Measurements from ENCODE around the gene GABARAP. TPM values are rescaled to one million over a fixed set of nuclear protein-coding genes. Genes with fewer than 3 reads are reported as not detected.

Gene GABARAP
- total and polyA plus RNA-seq, 2 of the 13 experiments (the other 11 are each of a cell fraction or from before 2014, with no cell fraction given), result 161 to 310 TPM

- no peaks in the 10 kb centered on the region for H3K9me3 ChIP-seq (ENCODE audit: low read length)
- CTCF ChIA-PET (ENCODE audit: low intra/inter-chr PET ratio, low total read pairs), result no interaction called here
- TF ChIP-seq DMTF1 (CRISPR knock-in tag; IDR thresholded peaks at IDR 0.05) (no peak), ARID5B (CRISPR knock-in tag; IDR thresholded peaks at IDR 0.05) (0 out of 2 replicates have a peak, but pooled peaks have one; percentile 3), E2F1 (CRISPR knock-in tag; IDR thresholded peaks at IDR 0.05) (no peak), KLF11 (CRISPR knock-in tag; IDR thresholded peaks at IDR 0.05) (no peak), KDM5A (IDR thresholded peaks at IDR 0.05; ENCODE audit: borderline replicate concordance, low read length) (peak; percentile 18; the same call in 1 of the 2 replicates), ZNF496 (CRISPR knock-in tag; IDR thresholded peaks at IDR 0.05; ENCODE audit: insufficient replicate concordance) (no peak), ZNF350 (CRISPR knock-in tag; IDR thresholded peaks at IDR 0.05; ENCODE audit: borderline replicate concordance, low read depth) (no peak), ZNF75D (CRISPR knock-in tag; IDR thresholded peaks at IDR 0.05; ENCODE audit: borderline replicate concordance) (no peak), ZBTB20 (CRISPR knock-in tag; IDR thresholded peaks at IDR 0.05; ENCODE audit: borderline replicate concordance, low read depth) (peak; percentile 76; the same call in 1 of the 2 replicates), ZNF737 (CRISPR knock-in tag; IDR thresholded peaks at IDR 0.05; ENCODE audit: borderline replicate concordance) (no peak), ZNF124 (CRISPR knock-in tag; IDR thresholded peaks at IDR 0.05) (0 out of 2 replicates have a peak, but pooled peaks have one; percentile 37), FOXJ3 (CRISPR knock-in tag; IDR thresholded peaks at IDR 0.05; ENCODE audit: borderline replicate concordance) (no peak), ARID2 (CRISPR knock-in tag; IDR thresholded peaks at IDR 0.05; ENCODE audit: borderline replicate concordance) (no peak)
Measured at GRCh38 chr17:7219229-7219811, 22.9 kb downstream of the GABARAP start.

More at GRCh38 chr17:7219229-7219811, 22.9 kb downstream of the GABARAP start:
- DNase-seq (ENCODE audit: low spot score) (no peak), FAIRE-seq (no peak), ATAC-seq (no peak; the same call in 1 of the 3 replicates)
- Histone ChIP-seq H3K27me3 (ENCODE audit: control insufficient read depth in 1 of 2, insufficient read depth in 2 of 2, low read length in 2 of 2) (peaks cover 0 to 4% of the 10 kb centered on the region in 2 experiments; a peak in 2 of 5 replicates), H3K4me2 (ENCODE audit: low read depth, low read length) (peak overlapping the region; percentile 99), H3K9ac (ENCODE audit: insufficient read depth, low read depth, low read length) (peak overlapping the region; percentile 90), H3K4me1 (ENCODE audit: insufficient read depth, low read length) (peaks cover 67% of the 10 kb centered on the region), H2AFZ (ENCODE audit: low read length) (peak overlapping the region; percentile 68), H3K27ac (ENCODE audit: extremely low read length, insufficient read depth, low read length) (peak overlapping the region; percentile 96), H4K20me1 (ENCODE audit: insufficient read depth, low read length) (peaks cover 10% of the 10 kb centered on the region; the same call in 1 of the 2 replicates), H3K36me3 (replicated peaks in 1 of 2; ENCODE audit: control insufficient read depth in 1 of 2, insufficient read depth in 2 of 2, low read length in 2 of 2) (peaks cover 5 to 34% of the 10 kb centered on the region in 2 experiments; a peak in 4 of 5 replicates), H3K4me3 (replicated peaks in 1 of 3; ENCODE audit: insufficient read depth in 1 of 3, low read depth in 2 of 3, low read length in 3 of 3) (peak overlapping the region; percentile 73 to 93 (median 90)), H3K79me2 (ENCODE audit: insufficient read depth, low read length) (peaks cover 14% of the 10 kb centered on the region)
- intact Hi-C loops (cut with micrococcal nuclease; ENCODE audit: unreplicated experiment) (no loop called here), in situ Hi-C loops (cut with HindIII; ENCODE audit: extremely low pct_ligation_motif_present, low pct_unique_long_range_greater_than_20kb) (loop anchor here (5.0 kb wide), 1 partner anchor 42 kb away; the partner anchor contains the start of gene ASGR1)
- POLR2A ChIA-PET, result interaction anchor here (0.6 to 6.8 kb wide), 23 partner anchors 10 to 183 kb away, joined by 3 to 140 read pairs (median 7); partner anchors contain the start of genes ASGR1, ASGR2, CTDNEP1 and DVL2
- 1% methylated on average over 11 of the region's 12 CpGs for WGBS (ENCODE audit: low lambda C conversion rate)
- no TSS peak for BruUV-seq (replicated peaks)
